ENCODE data around the gene ACTN3.

Gene ACTN3
- 0 to 1.3 (median 0.51) reads per million in 9 experiments for total RNA-seq

GRCh38 chr11:66546368-66546965, at the start of gene ACTN3:
Gene ACTN3, plus strand, starts transcription at chr11:66546903. Its CDS starts 35 bp downstream, at chr11:66546938.
- peak within 1 kb of the TSS; percentile 89 to 94 for H3K4me3 Mint-ChIP-seq
- H3K27ac Mint-ChIP-seq, result peak within 1 kb of the TSS; percentile 86 to 93
- no peaks in the 10 kb centered on the region for H3K27me3 Mint-ChIP-seq
- H3K4me1 Mint-ChIP-seq (ENCODE audit: low read depth in 2 of 2), result peaks cover 33 to 38% of the 10 kb centered on the region in 2 donors
- H3K36me3 Mint-ChIP-seq (ENCODE audit: insufficient read depth), result peaks cover 3% of the 10 kb centered on the region
- H3K9me3 Mint-ChIP-seq, result no peaks in the 10 kb centered on the region
- ATAC-seq (replicated peaks) (no peak), DNase-seq (no peak)

GRCh38 chr11:66497206-66497605, 49.5 kb upstream of the ACTN3 start:
- DNase-seq (no peak), ATAC-seq (replicated peaks) (no peak)
- H3K27me3 Mint-ChIP-seq, result no peaks in the 10 kb centered on the region
- H3K27ac Mint-ChIP-seq, result no peak overlapping the region
- H3K4me1 Mint-ChIP-seq (ENCODE audit: low read depth in 2 of 2), result peaks cover 0 to 2% of the 10 kb centered on the region in 2 donors
- no peaks in the 10 kb centered on the region for H3K9me3 Mint-ChIP-seq
- no peak overlapping the region for H3K4me3 Mint-ChIP-seq
- H3K36me3 Mint-ChIP-seq (ENCODE audit: insufficient read depth), result peaks cover 20% of the 10 kb centered on the region

GRCh38 chr11:66498506-66498905, 48.2 kb upstream of the ACTN3 start:
- peak overlapping the region in 1 of 2 donors; percentile 29 for H3K27ac Mint-ChIP-seq

GRCh38 chr11:66505276-66505816, 41.4 kb upstream of the ACTN3 start:
- Mint-ChIP-seq H3K4me1 (ENCODE audit: low read depth in 2 of 2) (no peaks in the 10 kb centered on the region), H3K36me3 (ENCODE audit: insufficient read depth) (peaks cover 6% of the 10 kb centered on the region), H3K4me3 (no peak overlapping the region), H3K27me3 (no peaks in the 10 kb centered on the region), H3K9me3 (no peaks in the 10 kb centered on the region), H3K27ac (no peak overlapping the region)
- ATAC-seq (replicated peaks), result no peak
- DNase-seq, result no peak

More at GRCh38 chr11:66498506-66498905, 48.2 kb upstream of the ACTN3 start:
- H3K4me3 Mint-ChIP-seq, result no peak overlapping the region
- H3K36me3 Mint-ChIP-seq (ENCODE audit: insufficient read depth), result peaks cover 22% of the 10 kb centered on the region
- no peaks in the 10 kb centered on the region for H3K9me3 Mint-ChIP-seq
- DNase-seq, result no peak
- no peak for ATAC-seq (replicated peaks)
- H3K4me1 Mint-ChIP-seq (ENCODE audit: low read depth in 2 of 2), result no peaks in the 10 kb centered on the region
- H3K27me3 Mint-ChIP-seq, result no peaks in the 10 kb centered on the region

- Mint-ChIP-seq H3K36me3 (ENCODE audit: insufficient read depth) (peaks cover 3% of the 10 kb centered on the region), H3K9me3 (no peaks in the 10 kb centered on the region), H3K4me1 (ENCODE audit: low read depth in 2 of 2) (peaks cover 8 to 16% of the 10 kb centered on the region in 2 donors), H3K4me3 (no peak overlapping the region), H3K27me3 (no peaks in the 10 kb centered on the region), H3K27ac (peak overlapping the region; percentile 33 to 59)
- DNase-seq, result no peak
- ATAC-seq (replicated peaks), result no peak
These were observed 37.6 kb upstream of the ACTN3 start for GRCh38 chr11:66509131-66509561.

GRCh38 chr11:66510271-66510989, 36.3 kb upstream of the ACTN3 start, which contains the start of gene BBS1:
Gene BBS1, plus strand, starts transcription at chr11:66510635. Its CDS starts 25 bp downstream, at chr11:66510660.
- peak within 1 kb of the TSS; percentile 86 to 91 for H3K4me3 Mint-ChIP-seq
- peak; percentile 99 for ATAC-seq (replicated peaks)
- DNase-seq, result peak; percentile 78 to 82 (median 79)
- no peaks in the 10 kb centered on the region for H3K27me3 Mint-ChIP-seq
- H3K36me3 Mint-ChIP-seq (ENCODE audit: insufficient read depth), result peaks cover 8% of the 10 kb centered on the region
- no peaks in the 10 kb centered on the region for H3K9me3 Mint-ChIP-seq
- peak within 1 kb of the TSS; percentile 81 to 84 for H3K27ac Mint-ChIP-seq
- H3K4me1 Mint-ChIP-seq (ENCODE audit: low read depth in 2 of 2), result peaks cover 10 to 16% of the 10 kb centered on the region in 2 donors

GRCh38 chr11:66510990-66511339, 35.7 kb upstream of the ACTN3 start:
- DNase-seq (no peak), ATAC-seq (replicated peaks) (no peak)
- Mint-ChIP-seq H3K27me3 (no peaks in the 10 kb centered on the region), H3K27ac (peak overlapping the region; percentile 81 to 84), H3K4me3 (peak overlapping the region; percentile 86 to 91), H3K4me1 (ENCODE audit: low read depth in 2 of 2) (peaks cover 10 to 16% of the 10 kb centered on the region in 2 donors), H3K9me3 (no peaks in the 10 kb centered on the region), H3K36me3 (ENCODE audit: insufficient read depth) (peaks cover 11% of the 10 kb centered on the region)

GRCh38 chr11:66523611-66524010, 23.1 kb upstream of the ACTN3 start:
- no peaks in the 10 kb centered on the region for H3K9me3 Mint-ChIP-seq
- H3K4me3 Mint-ChIP-seq, result no peak overlapping the region
- DNase-seq (no peak), ATAC-seq (replicated peaks) (no peak)
- no peak overlapping the region for H3K27ac Mint-ChIP-seq
- H3K36me3 Mint-ChIP-seq (ENCODE audit: insufficient read depth), result peaks cover 28% of the 10 kb centered on the region
- H3K27me3 Mint-ChIP-seq, result no peaks in the 10 kb centered on the region
- H3K4me1 Mint-ChIP-seq (ENCODE audit: low read depth in 2 of 2), result no peaks in the 10 kb centered on the region

GRCh38 chr11:66524304-66525040, 22.2 kb upstream of the ACTN3 start:
- H3K36me3 Mint-ChIP-seq (ENCODE audit: insufficient read depth), result peaks cover 26% of the 10 kb centered on the region
- no peaks in the 10 kb centered on the region for H3K27me3 Mint-ChIP-seq
- peaks cover 0 to 3% of the 10 kb centered on the region in 2 donors for H3K4me1 Mint-ChIP-seq (ENCODE audit: low read depth in 2 of 2)
- no peaks in the 10 kb centered on the region for H3K9me3 Mint-ChIP-seq
- H3K27ac Mint-ChIP-seq, result no peak overlapping the region
- DNase-seq, result no peak
- no peak overlapping the region for H3K4me3 Mint-ChIP-seq
- ATAC-seq (replicated peaks), result no peak

- Mint-ChIP-seq H3K4me3 (no peak overlapping the region), H3K9me3 (no peaks in the 10 kb centered on the region), H3K4me1 (ENCODE audit: low read depth in 2 of 2) (peaks cover 14% of the 10 kb centered on the region in 2 donors), H3K36me3 (ENCODE audit: insufficient read depth) (peaks cover 22% of the 10 kb centered on the region), H3K27ac (no peak overlapping the region), H3K27me3 (no peaks in the 10 kb centered on the region)
- ATAC-seq (replicated peaks) (no peak), DNase-seq (no peak)
These were observed 17.6 kb upstream of the ACTN3 start for GRCh38 chr11:66529069-66529468.

- Mint-ChIP-seq H3K36me3 (ENCODE audit: insufficient read depth) (peaks cover 23% of the 10 kb centered on the region), H3K9me3 (no peaks in the 10 kb centered on the region), H3K4me1 (ENCODE audit: low read depth in 2 of 2) (peaks cover 14% of the 10 kb centered on the region in 2 donors), H3K4me3 (no peak overlapping the region), H3K27ac (peak overlapping the region in 1 of 2 donors; percentile 6), H3K27me3 (no peaks in the 10 kb centered on the region)
- no peak for ATAC-seq (replicated peaks)
- no peak for DNase-seq
These were observed 17.0 kb upstream of the ACTN3 start for GRCh38 chr11:66529655-66530054.

GRCh38 chr11:66530927-66531709, 15.6 kb upstream of the ACTN3 start:
- no peaks in the 10 kb centered on the region for H3K27me3 Mint-ChIP-seq
- ATAC-seq (replicated peaks) (no peak), DNase-seq (no peak)
- peaks cover 16 to 23% of the 10 kb centered on the region in 2 donors for H3K4me1 Mint-ChIP-seq (ENCODE audit: low read depth in 2 of 2)
- H3K27ac Mint-ChIP-seq, result peak overlapping the region; percentile 10 to 78
- no peaks in the 10 kb centered on the region for H3K9me3 Mint-ChIP-seq
- H3K36me3 Mint-ChIP-seq (ENCODE audit: insufficient read depth), result peaks cover 28% of the 10 kb centered on the region
- no peak overlapping the region for H3K4me3 Mint-ChIP-seq

- Mint-ChIP-seq H3K27ac (peak overlapping the region in 1 of 2 donors; percentile 75), H3K4me1 (ENCODE audit: low read depth in 2 of 2) (peaks cover 16 to 23% of the 10 kb centered on the region in 2 donors), H3K4me3 (no peak overlapping the region), H3K9me3 (no peaks in the 10 kb centered on the region), H3K27me3 (no peaks in the 10 kb centered on the region), H3K36me3 (ENCODE audit: insufficient read depth) (peaks cover 30% of the 10 kb centered on the region)
- DNase-seq (no peak), ATAC-seq (replicated peaks) (no peak)
These were observed 14.9 kb upstream of the ACTN3 start for GRCh38 chr11:66531841-66532240.
